Stimulated activated CD4-positive, alpha-beta T cell treated with anti-CD3 and anti-CD28 coated beads, Interleukin-2, amount 100 ng/mL, for 48 hours (primary cell): ENCODE results near the gene EPHA6.

ENCODE experiments used
- DNase-seq, 2 donors: peaks; one replicate each; pipeline ENCODE4 v3.0.0-alpha.2; 2020

Gene EPHA6

GRCh38 chr3:97662264-97662663 is 847.9 kb downstream of the EPHA6 start:
- DNase-seq: no peak

- DNase-seq: no peak
Measured at GRCh38 chr3:97662762-97663161, 848.4 kb downstream of the EPHA6 start.

GRCh38 chr3:97665896-97666295 is 851.5 kb downstream of the EPHA6 start:
- no peak for DNase-seq

DNA sequence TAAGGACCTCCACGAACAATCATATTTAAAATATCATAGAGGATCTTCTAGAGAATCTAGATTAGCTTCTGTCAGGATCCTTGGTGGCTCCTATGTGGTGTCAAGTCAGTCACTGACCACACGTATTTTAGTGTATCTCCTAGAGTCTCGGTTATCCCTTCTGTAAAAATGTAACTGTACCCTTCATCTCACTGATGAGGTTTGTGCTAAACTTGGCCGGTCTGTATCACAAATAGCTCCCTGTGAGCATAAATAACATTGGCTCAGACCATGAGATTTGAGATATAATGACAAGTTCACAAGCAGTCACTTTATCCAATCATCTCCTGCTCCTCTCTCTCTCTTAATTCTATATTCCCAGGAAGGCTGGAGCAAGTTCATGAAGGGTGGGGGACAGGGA is 856.6 kb downstream of the EPHA6 start:
- DNase-seq: no peak

DNA sequence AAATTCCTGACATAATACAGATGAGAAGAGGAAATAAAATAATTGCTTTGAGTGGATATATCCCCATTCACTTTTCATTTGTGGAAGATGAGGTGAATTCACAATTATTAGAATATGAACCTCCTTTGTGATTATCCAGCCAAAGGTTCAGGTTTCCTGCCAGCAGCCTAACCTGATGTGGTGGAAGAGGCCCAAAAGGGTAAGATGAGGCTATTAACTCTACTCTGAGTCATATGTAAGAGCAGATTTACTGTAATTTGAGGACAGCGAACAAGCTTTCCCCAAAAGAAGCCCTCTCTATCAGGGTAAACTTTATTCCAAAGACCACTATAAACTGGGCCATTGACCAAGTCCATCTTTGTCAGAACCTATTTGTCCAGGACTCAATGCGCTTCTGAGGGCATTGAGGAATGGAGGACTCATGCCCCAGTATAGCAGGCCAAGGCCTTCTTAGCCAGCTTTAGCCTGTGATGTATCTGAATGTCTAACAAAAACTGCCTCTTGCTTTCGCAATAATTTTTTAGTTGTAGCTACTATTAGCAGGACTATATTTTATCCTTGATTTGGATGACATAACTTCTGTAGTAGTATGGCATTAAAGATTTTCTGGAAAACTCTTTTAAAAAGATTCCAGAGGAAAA is 859.1 kb downstream of the EPHA6 start:
- no peak for DNase-seq

- DNase-seq: no peak
Measured at GRCh38 chr3:97674461-97674860, 860.1 kb downstream of the EPHA6 start.

DNA sequence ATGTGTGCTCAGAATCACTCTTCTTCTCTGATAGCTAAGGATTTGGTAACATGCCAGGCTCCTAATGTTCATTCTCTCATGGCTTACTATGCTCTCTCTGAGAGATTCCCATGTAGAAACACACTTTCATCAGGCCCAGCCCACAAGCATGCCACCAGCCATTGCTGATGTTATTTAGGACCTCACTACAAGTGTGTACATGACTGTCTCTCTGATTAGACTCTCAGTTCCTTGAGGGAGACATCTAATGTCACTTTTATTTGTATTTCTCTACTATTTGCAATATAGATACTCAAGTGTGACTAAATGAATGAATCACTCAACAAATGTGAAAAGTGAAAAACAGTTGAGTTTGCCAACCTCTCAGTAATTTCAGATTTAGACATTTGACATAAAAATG is 865.8 kb downstream of the EPHA6 start:
- no peak for DNase-seq

GRCh38 chr3:97680696-97681095 is 866.3 kb downstream of the EPHA6 start:
- no peak for DNase-seq

GRCh38 chr3:97684490-97684889 is 870.1 kb downstream of the EPHA6 start:
- DNase-seq: no peak

- DNase-seq: no peak
Measured at GRCh38 chr3:97686258-97686657, 871.9 kb downstream of the EPHA6 start.

DNA sequence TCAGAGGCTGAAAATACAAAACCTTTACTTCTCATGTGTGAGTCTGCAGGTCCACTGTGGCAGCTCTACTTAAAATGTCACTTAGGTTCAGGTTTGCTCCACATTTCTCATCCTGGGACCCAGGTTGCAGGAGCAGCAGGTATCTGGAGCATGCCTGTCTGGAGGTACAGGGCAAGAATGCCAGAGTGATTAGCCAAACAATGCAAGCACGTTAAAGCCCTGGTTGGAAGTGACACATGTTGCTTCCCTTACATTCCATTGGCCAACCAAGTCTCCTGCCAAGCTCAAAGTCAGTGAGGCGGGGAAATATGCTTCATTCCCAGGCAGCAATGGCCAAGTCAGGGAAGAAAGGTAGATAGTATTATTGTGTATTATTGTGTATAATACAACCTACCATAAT is 873.3 kb downstream of the EPHA6 start:
- DNase-seq: no peak

DNA sequence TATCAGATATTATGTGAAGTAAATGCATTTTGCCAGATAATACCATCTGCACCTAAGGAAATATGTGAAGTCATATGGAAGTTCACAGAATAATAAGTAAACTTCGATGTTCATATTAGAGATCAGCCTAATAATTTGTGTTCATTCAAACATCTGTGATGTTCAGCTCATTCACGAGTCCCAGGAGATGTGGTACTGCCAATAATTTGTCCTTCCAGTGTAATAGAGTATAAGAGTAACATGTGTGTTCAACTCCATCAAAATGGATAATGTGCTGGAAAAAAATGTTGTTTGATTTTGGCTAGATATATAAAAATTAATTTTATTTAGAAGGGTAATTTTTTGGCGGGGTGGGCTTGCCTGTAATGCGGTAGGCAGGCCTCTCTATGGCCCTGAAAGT is 874.7 kb downstream of the EPHA6 start:
- no peak for DNase-seq

- no peak for DNase-seq
Measured at GRCh38 chr3:97689962-97690361, 875.6 kb downstream of the EPHA6 start.

DNA sequence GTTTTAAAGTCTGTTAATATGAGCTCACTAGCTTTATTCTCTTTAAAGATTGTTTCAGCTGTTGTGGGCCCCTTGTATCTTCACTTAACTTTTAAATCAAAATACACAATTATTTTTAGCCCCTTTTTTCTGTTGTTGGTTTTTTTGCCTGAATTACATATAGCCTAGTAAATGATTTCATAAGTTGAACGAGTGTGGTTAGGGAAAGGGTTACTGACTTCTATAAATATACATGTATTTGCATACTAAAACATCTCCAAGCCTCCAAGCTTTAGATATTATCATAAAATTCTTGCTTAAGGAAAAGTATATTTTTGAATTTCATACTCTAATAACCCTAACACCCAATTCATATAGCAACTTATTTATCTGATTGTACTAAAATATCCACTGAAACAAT is 877.0 kb downstream of the EPHA6 start:
- no peak for DNase-seq

DNA sequence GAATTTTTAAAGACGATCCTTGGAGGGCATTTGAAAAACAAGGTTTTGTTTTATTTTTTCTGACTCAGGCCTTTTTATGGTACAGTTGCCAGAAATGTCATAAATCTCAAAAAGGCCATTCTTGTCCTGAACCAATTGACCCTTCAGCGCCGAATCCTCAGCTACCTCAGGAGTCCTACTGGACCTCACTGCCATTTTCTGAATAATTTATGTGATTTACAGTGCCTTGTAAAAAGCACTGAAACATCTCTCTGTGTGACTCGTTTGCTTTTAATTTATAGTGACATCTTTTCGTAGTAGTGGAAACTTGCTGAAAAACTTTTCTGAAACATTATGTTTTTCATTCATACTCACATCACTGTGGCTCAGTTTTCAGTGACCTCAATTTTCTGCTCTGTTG is 878.0 kb downstream of the EPHA6 start:
- DNase-seq: no peak

GRCh38 chr3:97692831-97693230 is 878.4 kb downstream of the EPHA6 start:
- no peak for DNase-seq

GRCh38 chr3:97694876-97695275 is 880.5 kb downstream of the EPHA6 start:
- DNase-seq: no peak

- no peak for DNase-seq
Measured at GRCh38 chr3:97698691-97699090, 884.3 kb downstream of the EPHA6 start.

DNA sequence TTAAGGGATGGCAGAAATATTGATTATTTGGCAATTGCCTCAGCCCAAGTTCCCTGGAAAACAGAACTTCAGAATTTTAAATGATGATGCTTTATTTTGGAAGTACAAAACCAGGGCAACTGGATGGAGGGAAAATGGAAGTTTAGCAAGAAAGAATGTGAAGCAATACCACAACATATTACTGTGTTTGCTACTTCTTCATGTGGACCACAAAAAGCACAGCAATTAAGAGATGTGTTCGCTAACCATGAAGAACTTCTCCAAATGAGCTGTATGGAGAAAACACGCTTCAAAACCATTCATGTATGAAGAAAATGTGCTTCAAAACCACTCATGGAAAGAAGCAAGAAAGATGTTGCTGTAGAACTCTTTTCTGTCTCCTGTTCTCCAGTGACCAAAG is 885.5 kb downstream of the EPHA6 start:
- DNase-seq: no peak

DNA sequence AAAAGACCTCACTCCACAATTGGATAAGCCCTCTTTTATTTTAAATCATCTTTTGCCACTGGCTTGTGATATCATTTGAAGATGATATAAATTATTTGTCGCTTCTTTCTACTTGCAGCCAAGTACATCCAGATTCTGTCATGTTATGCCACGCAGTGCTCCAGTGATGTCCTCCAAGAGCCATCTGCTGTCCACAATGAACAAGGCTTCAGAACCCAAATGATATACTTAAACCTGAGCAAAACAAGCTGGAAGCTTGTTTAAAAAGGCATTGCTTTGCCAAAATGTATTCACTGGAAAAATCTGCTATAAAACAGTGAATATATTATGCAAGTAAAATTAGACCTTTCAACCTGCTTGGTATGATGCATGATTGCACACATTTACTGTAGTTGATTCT is 891.4 kb downstream of the EPHA6 start:
- DNase-seq: no peak

- no peak for DNase-seq
Measured at GRCh38 chr3:97706226-97706625, 891.8 kb downstream of the EPHA6 start.

GRCh38 chr3:97711654-97712053 is 897.3 kb downstream of the EPHA6 start:
- DNase-seq: no peak

- DNase-seq: no peak
Measured at GRCh38 chr3:97712919-97713318, 898.5 kb downstream of the EPHA6 start.

GRCh38 chr3:97713634-97714033 is 899.2 kb downstream of the EPHA6 start:
- DNase-seq: no peak

DNA sequence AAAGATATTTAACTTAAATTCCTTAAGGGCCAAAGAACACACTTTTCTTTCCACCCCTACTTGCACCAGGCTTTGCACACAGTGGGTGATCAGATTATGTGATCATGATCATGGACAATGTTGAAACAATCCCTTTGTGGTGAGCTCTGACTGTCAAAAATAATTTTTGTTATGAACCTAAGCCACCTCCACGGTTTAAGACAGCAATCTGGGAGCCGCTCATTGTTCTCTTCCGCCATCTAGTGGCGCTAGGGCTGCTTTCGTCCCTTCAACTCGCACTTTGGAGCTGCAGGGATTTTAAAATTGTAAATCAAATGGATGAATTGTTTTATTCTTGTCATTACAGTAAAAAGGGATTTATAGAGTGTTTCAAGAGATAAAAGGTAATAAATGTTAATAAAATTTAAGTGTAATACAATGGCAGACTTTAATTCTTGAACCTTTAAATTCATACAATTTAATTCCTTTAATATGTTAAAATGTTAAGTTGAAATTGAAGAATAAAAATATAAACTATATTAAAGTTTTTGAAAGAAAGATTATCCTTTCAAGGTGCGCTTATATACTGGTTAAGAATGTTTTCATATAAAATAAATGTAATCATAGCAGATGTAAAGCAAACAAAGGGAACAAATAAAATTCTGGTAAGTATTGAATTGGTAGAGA is 904.9 kb downstream of the EPHA6 start:
- DNase-seq: peak; percentile 55 to 57
